GM06990 (cell line): ENCODE data around the gene ADK.

ENCODE experiments used
- DNase-seq: peaks from one replicate; pipeline ENCODE4 v3.0.0-alpha.2; 2011; ENCODE audit not compliant: insufficient read length; ENCODE audit errors: extremely low read depth
- H3K27me3 ChIP-seq: replicated peaks from 2 replicates; pipeline ENCODE4 v1.6.0; 2011; ENCODE audit warnings: low read length; ENCODE audit not compliant: control insufficient read depth, insufficient read depth
- H3K36me3 ChIP-seq: 2 replicates; pipeline ENCODE4 v1.5.1; 2011; ENCODE audit warnings: low read length; ENCODE audit not compliant: control insufficient read depth, insufficient read depth
- H3K4me3 ChIP-seq: replicated peaks from 2 replicates; pipeline ENCODE4 v1.5.1; 2011; ENCODE audit warnings: low read depth, mild to moderate bottlenecking, control low read depth, low read length
- TF ChIP-seq, protein P1 (sequence below): IDR thresholded peaks from 2 replicates; pipeline ENCODE4 v1.5.1; 2011; ENCODE audit warnings: low read length, control low read depth, mild to moderate bottlenecking, inconsistent platforms; ENCODE audit not compliant: insufficient read depth, poor library complexity, severe bottlenecking

ADK gene

DNA sequence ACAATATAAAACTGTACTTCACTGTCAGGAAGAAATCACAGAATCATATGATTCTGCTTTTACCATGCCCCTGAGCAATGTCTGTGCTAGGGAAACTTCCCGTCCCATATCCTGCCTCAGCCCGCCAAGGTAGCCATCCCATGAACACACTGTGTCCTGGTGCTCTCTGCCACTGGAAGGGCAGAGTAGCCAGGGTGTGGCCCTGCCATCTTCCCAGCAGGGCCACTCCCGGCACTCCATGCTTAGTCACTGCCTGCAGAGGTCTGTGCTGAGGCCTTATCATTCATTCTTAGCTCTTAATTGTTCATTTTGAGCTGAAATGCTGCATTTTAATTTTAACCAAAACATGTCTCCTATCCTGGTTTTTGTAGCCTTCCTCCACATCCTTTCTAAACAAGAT is 32.2 kb upstream of the ADK start:
- TF ChIP-seq, protein P1, sequence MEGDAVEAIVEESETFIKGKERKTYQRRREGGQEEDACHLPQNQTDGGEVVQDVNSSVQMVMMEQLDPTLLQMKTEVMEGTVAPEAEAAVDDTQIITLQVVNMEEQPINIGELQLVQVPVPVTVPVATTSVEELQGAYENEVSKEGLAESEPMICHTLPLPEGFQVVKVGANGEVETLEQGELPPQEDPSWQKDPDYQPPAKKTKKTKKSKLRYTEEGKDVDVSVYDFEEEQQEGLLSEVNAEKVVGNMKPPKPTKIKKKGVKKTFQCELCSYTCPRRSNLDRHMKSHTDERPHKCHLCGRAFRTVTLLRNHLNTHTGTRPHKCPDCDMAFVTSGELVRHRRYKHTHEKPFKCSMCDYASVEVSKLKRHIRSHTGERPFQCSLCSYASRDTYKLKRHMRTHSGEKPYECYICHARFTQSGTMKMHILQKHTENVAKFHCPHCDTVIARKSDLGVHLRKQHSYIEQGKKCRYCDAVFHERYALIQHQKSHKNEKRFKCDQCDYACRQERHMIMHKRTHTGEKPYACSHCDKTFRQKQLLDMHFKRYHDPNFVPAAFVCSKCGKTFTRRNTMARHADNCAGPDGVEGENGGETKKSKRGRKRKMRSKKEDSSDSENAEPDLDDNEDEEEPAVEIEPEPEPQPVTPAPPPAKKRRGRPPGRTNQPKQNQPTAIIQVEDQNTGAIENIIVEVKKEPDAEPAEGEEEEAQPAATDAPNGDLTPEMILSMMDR, result no peak
- DNase-seq, result no peak
- no peak overlapping the region for H3K4me3 ChIP-seq
- peaks cover 16% of the 10 kb centered on the region for H3K36me3 ChIP-seq
- no peaks in the 10 kb centered on the region for H3K27me3 ChIP-seq

GRCh38 chr10:74120911-74121310 is 30.1 kb upstream of the ADK start:
- Histone ChIP-seq H3K4me3 (no peak overlapping the region), H3K36me3 (peaks cover 18% of the 10 kb centered on the region), H3K27me3 (no peaks in the 10 kb centered on the region)
- TF ChIP-seq, protein P1, result no peak
- no peak for DNase-seq

GRCh38 chr10:74121368-74121767 is 29.7 kb upstream of the ADK start:
- H3K4me3 ChIP-seq, result no peak overlapping the region
- TF ChIP-seq, protein P1, result no peak
- H3K27me3 ChIP-seq, result no peaks in the 10 kb centered on the region
- H3K36me3 ChIP-seq, result peaks cover 19% of the 10 kb centered on the region
- no peak for DNase-seq

- TF ChIP-seq, protein P1, result no peak
- Histone ChIP-seq H3K36me3 (peaks cover 19% of the 10 kb centered on the region), H3K4me3 (no peak overlapping the region), H3K27me3 (no peaks in the 10 kb centered on the region)
- no peak for DNase-seq
Observed at GRCh38 chr10:74122060-74122459, 29.0 kb upstream of the ADK start.

DNA sequence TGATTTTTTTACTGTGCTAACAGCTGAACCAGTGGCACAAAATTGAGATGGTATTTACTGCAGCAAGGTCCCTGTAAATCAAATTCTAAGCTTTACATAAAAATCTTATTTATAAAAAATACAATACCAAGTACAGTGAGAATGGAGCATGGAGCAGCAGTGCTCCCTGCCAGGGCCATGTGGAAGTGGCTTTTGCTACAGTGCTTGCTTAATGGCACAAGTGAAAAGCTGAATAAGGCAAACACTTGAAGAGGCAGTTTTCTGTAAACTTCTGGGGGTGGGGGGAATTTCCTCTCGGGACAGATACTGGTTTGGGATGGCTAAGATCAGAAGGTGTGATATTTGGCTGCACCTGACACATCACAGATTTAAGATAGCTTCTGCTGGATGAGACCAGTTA is 27.9 kb upstream of the ADK start:
- no peak for DNase-seq
- no peak overlapping the region for H3K4me3 ChIP-seq
- TF ChIP-seq, protein P1, result no peak
- H3K27me3 ChIP-seq, result no peaks in the 10 kb centered on the region
- peaks cover 16% of the 10 kb centered on the region for H3K36me3 ChIP-seq

GRCh38 chr10:74133923-74134820 is 16.8 kb upstream of the ADK start:
- peaks cover 10% of the 10 kb centered on the region for H3K36me3 ChIP-seq
- H3K4me3 ChIP-seq, result no peak overlapping the region
- TF ChIP-seq, protein P1, result no peak
- DNase-seq, result no peak
- no peaks in the 10 kb centered on the region for H3K27me3 ChIP-seq
